ENCODE data around the gene LDLR. TPM values are rescaled to one million over a fixed set of nuclear protein-coding genes. Genes with fewer than 3 reads are reported as not detected.
A peak's percentile ranks its signal among the peaks of the same experiment; 100 is the strongest.

The LDLR gene
- total RNA-seq, 1 experiment from 2014 or later, result 182 TPM

DNA sequence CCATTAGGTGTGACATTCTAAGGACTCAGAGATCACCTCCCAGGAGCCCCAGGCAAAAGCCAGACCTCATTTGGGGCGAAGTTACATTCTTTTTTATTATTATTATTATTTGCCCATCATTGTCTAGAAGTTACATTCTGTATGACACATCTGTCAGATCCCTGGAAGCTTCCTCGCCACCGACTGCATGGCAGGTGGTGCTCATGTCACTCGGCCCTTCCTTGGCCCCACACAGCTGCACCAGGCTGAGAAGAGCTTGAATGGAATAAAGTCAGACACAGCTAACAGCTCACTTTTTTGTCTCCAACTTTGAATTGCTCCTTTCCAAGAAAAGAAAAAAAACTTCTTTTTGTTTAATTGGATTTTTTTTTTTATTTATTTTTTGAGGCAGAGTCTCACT, 41.4 kb upstream of the LDLR start:
- POLR2A ChIA-PET (ENCODE audit: unreplicated experiment), result no interaction called here
- peaks cover 18% of the 10 kb centered on the region for H3F3A ChIP-seq (ENCODE audit: insufficient read depth, low read depth)

GRCh38 chr19:11050323-11051114, 38.7 kb upstream of the LDLR start:
- H3K27me3 ChIP-seq (ENCODE audit: insufficient read depth, low read depth), result no peaks in the 10 kb centered on the region
- no peaks in the 10 kb centered on the region for H3K9me3 ChIP-seq (ENCODE audit: insufficient read depth, low read depth)
- H3K4me2 ChIP-seq, result no peak overlapping the region
- no peaks in the 10 kb centered on the region for H3K9me2 ChIP-seq (ENCODE audit: insufficient read depth)
- peaks cover 7% of the 10 kb centered on the region for H3F3A ChIP-seq (ENCODE audit: insufficient read depth, low read depth)
- no peak for DNase-seq
- intact Hi-C loops (cut with micrococcal nuclease; ENCODE audit: unreplicated experiment), result no loop called here
- no TSS peak for BruUV-seq (replicated peaks)
- no peaks in the 10 kb centered on the region for H3K4me1 ChIP-seq (replicated peaks; ENCODE audit: insufficient read depth)
- H3K79me2 ChIP-seq (ENCODE audit: low read depth), result no peaks in the 10 kb centered on the region
- CTCF ChIA-PET, result no interaction called here
- peaks cover 7% of the 10 kb centered on the region; the same call in 1 of the 2 replicates for H3K36me3 ChIP-seq (ENCODE audit: low read depth)
- TF ChIP-seq CTCF (conservative IDR thresholded peaks at IDR 0.05) (no peak), EZH2 (IDR thresholded peaks at IDR 0.05; ENCODE audit: low read depth) (no peak)
- no peak overlapping the region for H3K27ac ChIP-seq
- peaks cover 12% of the 10 kb centered on the region; the same call in 1 of the 2 replicates for H4K20me1 ChIP-seq (ENCODE audit: insufficient read depth)
- no peak overlapping the region for H3K4me3 ChIP-seq
- POLR2A ChIA-PET (ENCODE audit: unreplicated experiment), result no interaction called here
- H2AFZ ChIP-seq, result no peak overlapping the region

More for the DNA sequence above, 41.4 kb upstream of the LDLR start:
- intact Hi-C loops (cut with micrococcal nuclease; ENCODE audit: unreplicated experiment), result no loop called here
- DNase-seq, result no peak
- H3K9me2 ChIP-seq (ENCODE audit: insufficient read depth), result no peaks in the 10 kb centered on the region
- H3K36me3 ChIP-seq (ENCODE audit: low read depth), result 0 out of 2 replicates have a peak, but pooled peaks cover 13% of the 10 kb centered on the region
- H3K27ac ChIP-seq, result no peak overlapping the region
- no TSS peak for BruUV-seq (replicated peaks)
- no peaks in the 10 kb centered on the region for H3K9me3 ChIP-seq (ENCODE audit: insufficient read depth, low read depth)
- CTCF ChIA-PET, result no interaction called here
- H3K4me1 ChIP-seq (replicated peaks; ENCODE audit: insufficient read depth), result no peaks in the 10 kb centered on the region
- H3K79me2 ChIP-seq (ENCODE audit: low read depth), result no peaks in the 10 kb centered on the region
- no peaks in the 10 kb centered on the region for H3K27me3 ChIP-seq (ENCODE audit: insufficient read depth, low read depth)
- no peak overlapping the region for H2AFZ ChIP-seq
- H3K4me2 ChIP-seq, result no peak overlapping the region
- TF ChIP-seq CTCF (conservative IDR thresholded peaks at IDR 0.05) (no peak), EZH2 (IDR thresholded peaks at IDR 0.05; ENCODE audit: low read depth) (no peak)
- H3K4me3 ChIP-seq, result no peak overlapping the region
- H4K20me1 ChIP-seq (ENCODE audit: insufficient read depth), result 0 out of 2 replicates have a peak, but pooled peaks cover 8% of the 10 kb centered on the region

DNA sequence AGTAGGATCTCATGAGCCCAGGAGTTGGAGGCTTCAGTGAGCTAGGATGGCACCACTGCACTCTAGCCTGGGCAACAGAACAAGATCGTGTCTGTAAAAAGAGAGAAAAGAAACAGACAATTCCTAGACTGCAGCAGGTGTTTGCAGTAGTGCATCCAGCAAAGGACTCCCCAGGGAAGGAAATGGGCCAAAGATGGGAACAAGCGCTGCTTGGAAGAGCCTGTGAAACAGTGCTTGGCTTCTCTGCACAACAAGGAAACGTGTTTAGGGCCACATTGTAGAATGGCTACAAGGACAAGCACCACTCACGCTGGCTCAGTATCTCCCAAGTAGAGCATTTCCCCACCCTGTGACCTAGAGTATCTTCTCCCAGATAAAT, 35.5 kb upstream of the LDLR start:
- peaks cover 5% of the 10 kb centered on the region; the same call in 1 of the 2 replicates for H3K36me3 ChIP-seq (ENCODE audit: low read depth)
- no peak overlapping the region for H3K27ac ChIP-seq
- intact Hi-C loops (cut with micrococcal nuclease; ENCODE audit: unreplicated experiment), result no loop called here
- no peaks in the 10 kb centered on the region for H3K9me2 ChIP-seq (ENCODE audit: insufficient read depth)
- no peak for TF ChIP-seq CTCF (conservative IDR thresholded peaks at IDR 0.05)
- no peak for TF ChIP-seq EZH2 (IDR thresholded peaks at IDR 0.05; ENCODE audit: low read depth)
- no peak overlapping the region for H3K4me3 ChIP-seq
- H3K9me3 ChIP-seq (ENCODE audit: insufficient read depth, low read depth), result no peaks in the 10 kb centered on the region
- no peak overlapping the region for H2AFZ ChIP-seq
- peaks cover 2% of the 10 kb centered on the region; the same call in 1 of the 2 replicates for H3F3A ChIP-seq (ENCODE audit: insufficient read depth, low read depth)
- H3K4me2 ChIP-seq, result no peak overlapping the region
- H3K27me3 ChIP-seq (ENCODE audit: insufficient read depth, low read depth), result no peaks in the 10 kb centered on the region
- BruUV-seq (replicated peaks), result TSS peak; percentile 13
- no peaks in the 10 kb centered on the region for H3K4me1 ChIP-seq (replicated peaks; ENCODE audit: insufficient read depth)
- H3K79me2 ChIP-seq (ENCODE audit: low read depth), result no peaks in the 10 kb centered on the region
- ChIA-PET CTCF (no interaction called here), POLR2A (ENCODE audit: unreplicated experiment) (no interaction called here)
- peaks cover 9% of the 10 kb centered on the region; the same call in 1 of the 2 replicates for H4K20me1 ChIP-seq (ENCODE audit: insufficient read depth)
- DNase-seq, result no peak

Data from PC-9 (cell line).